Suppressor macrophage treated with lipopolysaccharide for 1 hour (primary cell): ENCODE data around the gene GNG4.
A peak's percentile ranks its signal among the peaks of the same experiment; 100 is the strongest.

Experiments
- DNase-seq, 3 donors: peaks; one replicate each; pipeline ENCODE4 v3.0.0-alpha.2; 2020 to 2022

Gene GNG4

DNA sequence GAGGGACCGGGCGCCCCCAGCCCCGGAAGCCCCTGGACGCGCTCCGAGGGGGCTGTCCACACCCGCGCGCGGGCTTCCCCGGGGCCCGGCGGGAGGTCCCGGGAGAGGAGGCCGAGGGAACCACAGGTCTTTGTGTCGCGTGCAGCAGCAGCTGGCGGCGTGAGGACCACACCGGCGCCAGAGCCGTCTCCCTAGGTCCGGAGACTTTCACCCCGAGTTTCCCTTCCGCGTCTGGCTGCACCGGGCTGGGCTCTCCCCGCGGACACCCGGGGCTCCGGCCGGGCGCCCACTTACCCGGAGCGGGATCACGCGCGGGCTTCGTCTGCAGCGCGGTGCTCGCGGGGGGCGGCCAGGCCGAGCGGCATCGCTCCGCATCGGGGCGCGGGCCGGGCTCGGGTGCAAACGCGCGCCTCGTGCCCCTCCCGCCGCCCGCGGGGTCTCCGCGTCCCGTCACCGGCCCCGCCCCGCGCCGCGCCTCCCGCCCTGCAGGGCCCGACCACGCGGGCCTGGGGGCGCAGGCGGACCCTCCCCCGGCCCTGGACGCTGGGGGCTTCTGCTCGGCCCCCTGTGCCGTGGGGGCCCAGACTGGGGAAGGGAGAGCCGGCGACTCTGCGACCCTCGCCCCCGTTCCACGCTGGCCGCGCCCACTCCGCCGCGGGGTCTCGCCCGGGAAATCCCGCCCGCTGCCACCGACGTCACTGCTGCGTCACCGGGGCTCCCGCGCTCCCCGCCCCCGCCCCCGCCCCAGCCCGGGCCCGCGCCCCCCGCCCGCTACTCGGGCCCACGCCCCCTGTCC, at the start of gene GNG4:
Gene GNG4, minus strand, starts transcription at position 417 of the 796 bp plus-strand sequence. CDS start 65,946 bp downstream, outside the sequence.
- peak; percentile 39 to 69 (median 52) for DNase-seq

GRCh38 chr1:235697508-235697907, 47.9 kb upstream of the GNG4 start:
- no peak for DNase-seq

GRCh38 chr1:235689356-235689755, 39.8 kb upstream of the GNG4 start:
- no peak for DNase-seq

GRCh38 chr1:235688096-235688495, 38.5 kb upstream of the GNG4 start:
- DNase-seq, result no peak

DNA sequence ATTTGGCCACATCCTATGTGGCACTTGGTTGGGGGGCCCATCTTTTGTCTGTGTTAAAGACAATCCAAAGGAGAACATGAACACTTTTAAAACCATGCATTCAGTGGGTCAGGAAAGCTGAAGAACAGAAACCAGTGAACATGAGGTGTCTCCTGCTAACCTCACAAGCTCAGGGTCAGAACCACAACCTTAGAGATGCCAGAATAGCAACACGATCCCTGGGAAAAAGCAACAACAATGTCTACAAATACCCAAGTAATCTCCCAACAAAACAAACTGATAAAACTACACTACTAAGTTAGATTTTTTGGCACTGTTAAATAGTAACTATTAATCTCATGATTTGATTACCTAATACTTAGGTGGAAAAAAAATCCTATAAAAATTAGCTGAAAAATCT, 34.1 kb upstream of the GNG4 start:
- no peak for DNase-seq

DNA sequence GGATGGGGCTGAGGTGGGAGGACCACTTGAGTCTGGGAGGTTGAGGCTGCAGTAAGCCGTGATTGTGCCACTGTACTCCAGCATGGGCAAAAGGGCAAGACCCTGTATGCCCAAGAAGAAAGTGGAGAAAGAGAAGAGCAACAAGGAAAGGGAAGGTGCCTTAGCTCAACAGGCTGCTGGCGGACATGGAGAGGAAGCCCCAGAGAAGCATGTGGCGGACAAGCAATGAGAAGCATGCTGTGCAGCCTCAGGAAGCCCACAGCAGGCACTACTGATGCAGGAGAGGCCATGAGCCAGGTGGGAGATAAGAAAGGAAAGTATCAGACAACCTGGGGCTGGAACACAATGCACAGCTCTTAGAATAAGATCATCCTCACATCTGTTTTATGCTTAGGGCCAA, 32.6 kb upstream of the GNG4 start:
- DNase-seq, result no peak

DNA sequence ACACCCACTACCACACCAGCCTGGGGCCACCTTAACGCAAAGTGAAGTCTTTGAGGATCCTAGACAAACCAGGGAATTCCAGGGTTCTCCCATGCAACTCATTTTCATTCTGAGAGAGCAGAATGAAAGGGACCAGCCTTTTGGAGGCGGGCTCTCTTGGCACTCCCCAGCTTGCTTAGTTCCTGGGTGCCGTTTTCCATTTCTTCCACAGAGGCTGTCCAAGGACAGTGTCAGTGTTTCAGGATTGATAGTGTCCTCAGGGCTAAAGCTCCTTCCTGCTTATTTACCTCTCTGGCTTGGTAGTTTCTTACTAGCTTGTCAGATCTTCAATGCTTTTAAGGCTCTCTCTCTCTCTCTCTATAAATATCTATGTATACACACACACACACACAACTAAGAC, 30.1 kb upstream of the GNG4 start:
- peak in 2 of 3 donors; percentile 16 to 32 for DNase-seq

GRCh38 chr1:235679005-235679404, 29.4 kb upstream of the GNG4 start:
- DNase-seq, result no peak

DNA sequence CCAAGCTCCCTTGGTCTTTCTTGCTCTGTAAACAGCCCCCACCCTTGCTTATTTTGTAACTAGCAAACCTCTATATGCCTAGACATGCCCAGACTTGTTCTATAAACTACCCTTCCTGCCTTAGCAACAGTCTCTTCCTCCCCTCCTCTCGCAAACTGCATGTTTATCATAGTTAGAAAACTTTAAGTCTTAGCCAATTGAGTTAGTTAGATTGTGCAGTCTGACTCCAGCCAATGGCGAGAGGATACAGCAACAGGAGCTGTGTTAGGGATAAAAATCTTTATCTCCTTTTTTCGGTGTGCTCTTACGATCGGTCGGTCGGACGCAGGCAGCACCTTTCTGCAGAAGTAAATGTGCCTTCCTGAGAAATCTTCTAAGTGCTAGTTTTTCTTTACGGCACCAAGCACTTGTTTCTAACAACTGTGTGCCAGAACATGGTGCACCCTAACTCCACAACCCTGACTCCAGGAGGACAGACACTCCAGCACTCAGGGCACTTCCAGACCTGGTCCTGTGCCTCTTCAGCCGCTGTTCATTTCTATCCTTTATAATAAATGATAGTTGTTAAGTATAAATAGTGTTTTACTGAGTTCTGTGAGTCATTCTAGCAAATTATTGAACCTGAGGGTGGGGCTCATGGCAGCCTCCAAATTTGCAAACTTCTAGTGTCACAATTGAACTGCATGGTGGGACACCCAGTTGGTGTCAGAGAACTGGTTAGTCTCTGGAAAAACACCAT, 25.7 kb upstream of the GNG4 start:
- no peak for DNase-seq

- DNase-seq, result no peak
Measured at GRCh38 chr1:235673981-235674380, 24.4 kb upstream of the GNG4 start.

DNA sequence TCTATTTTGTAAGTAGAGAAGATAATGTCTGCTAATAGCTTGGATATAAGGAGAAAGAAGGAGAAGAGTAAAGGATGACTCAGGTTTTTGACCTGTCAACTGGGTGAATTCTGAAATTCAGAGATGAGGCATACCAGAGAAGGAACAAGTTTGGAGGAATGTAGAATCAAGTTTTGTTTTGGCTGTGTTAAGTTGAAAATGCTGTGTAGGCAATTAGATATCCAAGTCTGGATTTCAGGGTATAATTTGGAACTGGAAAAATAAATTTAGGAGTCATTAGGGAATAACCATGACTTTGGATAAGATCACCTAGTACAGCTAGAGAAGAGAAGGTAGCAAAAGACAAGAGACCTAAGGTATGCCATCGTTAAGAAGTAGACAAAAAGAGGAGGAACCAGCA, 22.4 kb upstream of the GNG4 start:
- no peak for DNase-seq

- no peak for DNase-seq
Measured at GRCh38 chr1:235670157-235670776, 20.7 kb upstream of the GNG4 start.

DNA sequence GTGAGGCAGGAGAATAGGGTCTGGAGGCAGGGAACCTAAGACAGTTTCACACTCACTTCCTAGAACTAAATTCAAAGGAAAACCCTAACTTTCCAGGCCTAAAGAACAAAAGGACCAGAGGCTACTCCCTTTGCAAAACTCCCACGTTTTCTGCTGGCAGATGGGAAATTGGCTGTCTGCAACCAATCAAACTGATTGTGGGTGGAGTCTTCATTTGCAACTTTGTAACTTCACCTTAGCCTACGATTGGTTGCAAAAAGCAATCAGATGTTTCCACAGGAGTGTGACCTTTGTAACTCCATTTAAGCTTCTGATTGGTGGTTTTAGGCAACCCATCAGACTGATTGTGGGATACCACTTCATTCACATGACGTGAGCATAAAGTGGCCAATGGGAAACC, 19.7 kb upstream of the GNG4 start:
- no peak for DNase-seq

GRCh38 chr1:235663628-235664027, 14.0 kb upstream of the GNG4 start:
- no peak for DNase-seq

DNA sequence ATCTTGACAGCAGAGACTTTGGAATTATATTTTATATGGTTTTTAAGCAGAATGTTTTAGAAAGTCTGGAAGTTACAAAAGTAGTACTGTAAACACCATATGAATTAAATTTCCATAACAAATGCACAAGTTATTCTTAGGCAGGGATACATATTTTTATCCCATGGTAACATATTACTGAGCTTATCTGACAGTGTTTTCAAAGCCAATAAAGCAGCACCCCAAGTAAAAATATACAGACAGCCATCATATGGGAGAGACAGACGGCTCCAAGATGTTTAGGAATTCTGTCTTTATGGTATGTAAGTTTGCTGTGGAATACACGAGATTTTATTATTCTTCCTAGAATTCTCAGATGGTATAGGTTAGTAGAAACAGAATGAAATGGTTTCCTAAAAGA, 12.0 kb upstream of the GNG4 start:
- no peak for DNase-seq

DNA sequence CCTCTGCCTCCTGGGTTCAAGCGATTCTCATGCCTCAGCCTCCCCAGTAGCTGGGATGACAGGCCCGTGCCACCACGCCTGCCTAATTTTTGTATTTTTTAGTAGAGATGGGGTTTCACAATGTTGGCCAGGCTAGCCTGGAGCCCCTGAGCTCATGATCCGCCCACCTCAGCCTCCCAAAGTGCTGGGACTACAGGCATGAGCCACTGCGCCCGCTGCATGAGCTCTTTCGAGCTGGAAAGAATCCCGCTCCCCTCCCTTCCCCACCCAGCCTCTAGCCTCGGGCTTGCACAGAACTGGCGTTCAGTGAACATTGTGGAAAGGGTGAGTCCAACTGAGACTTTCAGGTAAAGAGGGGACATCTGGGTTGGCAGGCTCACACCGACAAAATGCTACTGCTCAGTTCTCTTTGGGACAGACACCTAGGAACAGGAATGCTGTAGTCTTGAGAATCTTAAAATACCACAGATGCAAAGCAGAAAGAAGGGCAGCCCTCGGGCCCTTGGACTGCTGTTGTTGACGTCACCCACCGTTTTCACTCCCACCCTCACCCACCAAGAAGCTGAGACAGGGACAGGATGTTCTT, 9.7 kb upstream of the GNG4 start:
- DNase-seq, result no peak

DNA sequence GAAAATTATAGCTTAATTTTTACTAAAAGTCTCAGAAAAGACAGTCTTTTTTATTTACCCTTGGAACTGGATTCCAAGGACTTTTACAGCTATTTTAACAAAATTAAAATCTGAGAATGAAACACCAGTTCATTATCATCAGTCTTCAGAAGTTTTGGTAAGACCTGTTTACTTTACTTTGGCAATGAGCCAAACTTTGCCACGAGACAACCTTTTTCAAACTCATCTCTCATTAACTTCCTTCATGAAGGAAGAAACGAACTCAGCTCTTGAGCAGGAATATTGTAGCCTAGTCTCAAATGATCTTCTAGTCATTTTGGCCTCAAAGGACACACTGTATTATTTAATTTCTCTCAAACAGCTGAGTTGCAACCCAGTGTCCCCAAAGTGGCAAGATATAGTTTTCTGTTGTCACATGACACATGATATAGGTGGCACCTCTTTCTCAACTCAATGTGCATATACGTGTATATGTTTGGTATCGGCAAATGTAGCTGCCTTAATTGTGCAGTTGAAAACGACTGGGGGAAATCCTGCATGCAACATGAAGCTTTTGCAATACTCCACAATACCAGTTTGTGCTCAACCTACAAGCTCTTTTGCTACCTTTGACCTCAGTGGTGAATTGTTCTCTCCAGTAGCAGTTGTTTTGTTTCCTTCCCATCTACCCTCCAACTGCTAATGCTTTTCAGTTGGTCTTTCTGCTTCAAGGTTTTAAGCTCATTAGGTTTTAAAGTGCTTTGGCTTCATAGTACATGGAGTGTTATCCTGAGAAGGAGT, 8.4 kb upstream of the GNG4 start:
- DNase-seq, result no peak

DNA sequence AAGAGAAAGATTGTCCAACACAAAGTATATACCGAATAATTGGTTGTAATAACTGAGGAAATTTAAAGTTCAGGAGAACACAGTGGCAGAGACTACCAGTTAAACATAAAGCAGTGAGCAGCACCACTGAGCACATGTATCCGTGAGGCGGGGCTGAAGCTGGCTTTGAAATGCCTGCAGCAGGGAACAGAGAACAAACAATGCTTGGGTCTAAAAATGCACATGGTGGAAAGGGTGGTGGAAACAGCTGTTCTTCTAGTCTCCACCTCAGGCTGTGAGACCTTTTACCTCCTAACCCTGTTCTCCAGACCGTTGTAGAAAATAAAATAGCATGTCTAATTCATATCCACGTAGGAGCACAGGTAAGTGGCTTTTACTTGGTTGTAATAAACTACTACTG, 7.7 kb upstream of the GNG4 start:
- no peak for DNase-seq

GRCh38 chr1:235652364-235652763, 2.8 kb upstream of the GNG4 start:
- no peak for DNase-seq

- no peak for DNase-seq
Measured at GRCh38 chr1:235651170-235651806, 1.7 kb upstream of the GNG4 start.

DNA sequence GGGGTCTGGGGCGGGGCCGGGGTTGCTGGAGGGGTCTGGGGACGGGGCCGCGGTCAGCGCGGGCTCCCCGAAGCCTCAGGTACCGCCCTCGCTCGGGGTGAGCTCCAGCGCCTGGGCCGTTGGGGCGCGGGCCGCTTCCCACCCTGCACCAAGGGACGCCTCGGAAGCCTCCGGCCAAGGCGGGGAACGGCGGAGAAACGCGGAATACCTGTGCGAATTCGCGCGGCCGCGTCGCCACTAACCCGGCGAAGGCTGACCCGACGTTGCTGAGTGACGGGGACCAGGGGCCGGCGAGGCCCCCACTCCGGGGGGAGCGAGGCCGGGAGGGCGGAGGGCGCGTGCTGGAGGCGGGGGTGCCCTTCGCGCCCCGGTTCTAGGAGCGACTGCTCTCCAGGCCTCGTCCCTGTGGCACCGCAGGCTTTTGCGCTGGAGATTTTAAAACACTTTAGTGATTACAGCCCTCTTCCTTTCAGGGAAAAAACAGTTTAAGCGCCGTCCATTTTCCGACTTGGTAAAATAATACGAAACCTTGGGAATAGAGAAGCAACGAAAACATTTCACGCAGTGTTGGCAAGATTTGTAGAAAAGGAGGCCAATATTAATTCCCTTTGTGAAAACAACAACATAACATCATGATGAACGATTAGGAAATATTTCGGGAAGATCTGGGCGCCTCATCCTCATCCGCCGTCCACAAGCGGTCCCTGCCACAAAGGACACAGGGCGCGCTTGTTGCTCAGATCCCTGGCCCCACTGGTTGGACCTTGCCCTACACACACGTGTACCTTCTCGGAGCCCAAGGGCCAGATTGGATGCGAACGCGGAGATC, 971 bp upstream of the GNG4 start:
- peak in 2 of 3 donors; percentile 20 to 45 for DNase-seq
